SK-N-SH treated with all-trans-retinoic acid at 6 μM for 48 hours (cell line): ENCODE measurements around the gene PPM1H.

Source experiments
- CSDC2 ChIP-seq: fragments of 250-450 bp; sonication (Bioruptor Pico); IDR thresholded peaks from 2 replicates; pipeline ENCODE4 v1.5.0; 2020; ENCODE audit warnings: mild to moderate bottlenecking, moderate library complexity
- ESRRG ChIP-seq: fragments of 250-450 bp; sonication (Bioruptor Pico); IDR thresholded peaks from 2 replicates; pipeline ENCODE4 v1.6.1; 2021; ENCODE audit warnings: mild to moderate bottlenecking
- GLIS3 ChIP-seq: fragments of 250-450 bp; sonication (Bioruptor Pico); IDR thresholded peaks from 2 replicates; pipeline ENCODE4 v1.5.0; 2020; ENCODE audit warnings: mild to moderate bottlenecking, moderate library complexity
- ISL1 ChIP-seq: fragments of 250-450 bp; sonication (Bioruptor Pico); IDR thresholded peaks from 2 replicates; pipeline ENCODE4 v2.1.2; 2022; ENCODE audit warnings: mild to moderate bottlenecking, moderate library complexity
- PPARA ChIP-seq: fragments of 250-450 bp; sonication (Bioruptor Pico); IDR thresholded peaks from 2 replicates; pipeline ENCODE4 v1.5.0; 2020; ENCODE audit warnings: mild to moderate bottlenecking, borderline replicate concordance
- TOX ChIP-seq: fragments of 250-450 bp; sonication (Bioruptor Pico); IDR thresholded peaks from 2 replicates; pipeline ENCODE4 v1.8.0; 2021; ENCODE audit warnings: mild to moderate bottlenecking, moderate library complexity, borderline replicate concordance
- ZFP30 ChIP-seq: fragments of 450-650 bp; formaldehyde crosslinking; IDR thresholded peaks from 2 replicates; pipeline ENCODE4 v1.5.0; 2022; ENCODE audit warnings: mild to moderate bottlenecking, moderate library complexity
- TF ChIP-seq, protein P1 (sequence below): fragments of 250-450 bp; sonication (Bioruptor Pico); IDR thresholded peaks from 2 replicates; pipeline ENCODE4 v1.8.0; 2020; ENCODE audit warnings: mild to moderate bottlenecking, moderate library complexity, borderline replicate concordance

DNA sequence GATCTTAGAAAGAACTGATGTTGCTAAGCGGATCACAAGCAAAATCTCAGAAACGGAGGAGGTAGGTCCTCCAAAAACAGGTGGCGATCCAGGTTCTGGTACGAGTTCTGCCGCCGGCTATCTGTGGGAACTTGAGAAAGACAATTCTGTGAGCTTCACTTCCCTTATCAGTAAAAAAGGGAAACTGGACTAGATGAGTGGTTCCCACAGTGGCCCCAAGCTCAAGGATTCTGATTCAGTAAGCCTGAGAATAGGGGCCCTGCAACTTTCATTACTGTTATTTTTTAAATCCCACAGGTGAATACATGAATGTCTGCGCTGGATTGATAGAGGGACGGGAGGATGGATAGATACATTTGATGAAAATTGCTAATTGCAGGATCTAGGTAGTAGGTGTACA is 160.2 kb downstream of the PPM1H start:
- TF ChIP-seq TOX (CRISPR knock-in tag) (no peak), CSDC2 (CRISPR knock-in tag) (no peak), PPARA (CRISPR knock-in tag) (no peak), ZFP30 (CRISPR knock-in tag) (no peak), ESRRG (no peak), GLIS3 (CRISPR knock-in tag) (no peak), ISL1 (no peak)
- TF ChIP-seq, protein P1, sequence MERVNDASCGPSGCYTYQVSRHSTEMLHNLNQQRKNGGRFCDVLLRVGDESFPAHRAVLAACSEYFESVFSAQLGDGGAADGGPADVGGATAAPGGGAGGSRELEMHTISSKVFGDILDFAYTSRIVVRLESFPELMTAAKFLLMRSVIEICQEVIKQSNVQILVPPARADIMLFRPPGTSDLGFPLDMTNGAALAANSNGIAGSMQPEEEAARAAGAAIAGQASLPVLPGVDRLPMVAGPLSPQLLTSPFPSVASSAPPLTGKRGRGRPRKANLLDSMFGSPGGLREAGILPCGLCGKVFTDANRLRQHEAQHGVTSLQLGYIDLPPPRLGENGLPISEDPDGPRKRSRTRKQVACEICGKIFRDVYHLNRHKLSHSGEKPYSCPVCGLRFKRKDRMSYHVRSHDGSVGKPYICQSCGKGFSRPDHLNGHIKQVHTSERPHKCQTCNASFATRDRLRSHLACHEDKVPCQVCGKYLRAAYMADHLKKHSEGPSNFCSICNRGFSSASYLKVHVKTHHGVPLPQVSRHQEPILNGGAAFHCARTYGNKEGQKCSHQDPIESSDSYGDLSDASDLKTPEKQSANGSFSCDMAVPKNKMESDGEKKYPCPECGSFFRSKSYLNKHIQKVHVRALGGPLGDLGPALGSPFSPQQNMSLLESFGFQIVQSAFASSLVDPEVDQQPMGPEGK (CRISPR knock-in tag) = no peak
